Measurements from ENCODE around the gene HNRNPUL2.

DNA sequence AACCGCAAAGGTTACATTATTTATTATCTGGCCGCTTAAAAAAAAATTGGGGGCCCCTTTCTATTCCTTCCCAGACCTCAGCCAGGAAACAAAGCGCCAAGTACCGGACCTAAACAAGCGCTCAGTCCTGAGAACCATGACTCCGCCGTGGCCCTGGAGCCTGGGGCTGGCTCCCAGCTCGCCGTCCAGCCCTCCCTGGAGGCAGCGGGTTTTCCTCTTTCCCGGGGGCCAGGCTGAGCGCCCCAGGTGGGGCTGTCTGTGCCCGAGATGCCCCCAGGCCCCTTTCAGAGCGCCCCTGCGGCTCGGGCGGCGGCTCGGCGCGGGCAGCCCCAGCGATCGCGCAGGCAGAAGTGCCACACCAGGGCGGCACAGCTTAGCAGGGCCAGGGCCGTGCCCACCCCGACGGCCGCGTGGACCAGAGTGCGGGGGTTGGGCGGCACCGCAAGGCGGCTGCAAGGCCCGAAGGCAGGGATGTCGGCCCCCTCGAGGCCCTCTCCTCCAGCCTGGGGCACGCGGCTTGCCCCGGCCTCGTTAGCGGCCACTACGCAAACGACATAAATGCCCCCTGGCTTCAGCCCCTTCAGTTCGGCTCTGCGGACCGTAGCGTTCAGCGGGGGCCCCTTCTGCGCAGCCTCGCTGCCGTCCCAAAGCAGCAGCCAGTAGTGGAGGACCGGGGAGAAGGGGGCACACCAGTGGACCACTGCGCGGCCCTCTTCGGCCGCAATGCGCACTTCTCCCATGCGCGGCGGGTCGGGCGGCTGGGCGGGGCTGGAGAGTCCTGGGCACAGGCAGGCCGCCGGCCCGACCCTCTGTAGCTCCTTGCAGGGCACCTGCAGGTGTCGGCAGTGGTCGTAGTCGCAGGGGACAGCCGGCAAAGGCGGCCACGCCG, 39.5 kb downstream of the HNRNPUL2 start:
- TF ChIP-seq, protein P1, sequence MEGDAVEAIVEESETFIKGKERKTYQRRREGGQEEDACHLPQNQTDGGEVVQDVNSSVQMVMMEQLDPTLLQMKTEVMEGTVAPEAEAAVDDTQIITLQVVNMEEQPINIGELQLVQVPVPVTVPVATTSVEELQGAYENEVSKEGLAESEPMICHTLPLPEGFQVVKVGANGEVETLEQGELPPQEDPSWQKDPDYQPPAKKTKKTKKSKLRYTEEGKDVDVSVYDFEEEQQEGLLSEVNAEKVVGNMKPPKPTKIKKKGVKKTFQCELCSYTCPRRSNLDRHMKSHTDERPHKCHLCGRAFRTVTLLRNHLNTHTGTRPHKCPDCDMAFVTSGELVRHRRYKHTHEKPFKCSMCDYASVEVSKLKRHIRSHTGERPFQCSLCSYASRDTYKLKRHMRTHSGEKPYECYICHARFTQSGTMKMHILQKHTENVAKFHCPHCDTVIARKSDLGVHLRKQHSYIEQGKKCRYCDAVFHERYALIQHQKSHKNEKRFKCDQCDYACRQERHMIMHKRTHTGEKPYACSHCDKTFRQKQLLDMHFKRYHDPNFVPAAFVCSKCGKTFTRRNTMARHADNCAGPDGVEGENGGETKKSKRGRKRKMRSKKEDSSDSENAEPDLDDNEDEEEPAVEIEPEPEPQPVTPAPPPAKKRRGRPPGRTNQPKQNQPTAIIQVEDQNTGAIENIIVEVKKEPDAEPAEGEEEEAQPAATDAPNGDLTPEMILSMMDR (conservative IDR thresholded peaks at IDR 0.05; ENCODE audit: low read depth, low read length) = no peak
- TF ChIP-seq RCOR1 (IDR thresholded peaks at IDR 0.05; ENCODE audit: insufficient replicate concordance, low read length) (no peak), SMC3 (IDR thresholded peaks at IDR 0.05; ENCODE audit: low read depth, low read length) (no peak), CEBPB (IDR thresholded peaks at IDR 0.05; ENCODE audit: low read depth, low read length) (no peak), POLR2A (IDR thresholded peaks at IDR 0.05; ENCODE audit: low read depth, low read length) (no peak), NFE2L2 (IDR thresholded peaks at IDR 0.05; ENCODE audit: low read depth, low read length) (no peak), BHLHE40 (IDR thresholded peaks at IDR 0.05; ENCODE audit: low read depth, low read length) (no peak), RFX5 (IDR thresholded peaks at IDR 0.05; ENCODE audit: low read depth, low read length) (no peak), RAD21 (IDR thresholded peaks at IDR 0.05; ENCODE audit: low read length) (no peak), FOS (IDR thresholded peaks at IDR 0.05; ENCODE audit: low read depth, low read length) (no peak), MXI1 (IDR thresholded peaks at IDR 0.05; ENCODE audit: borderline replicate concordance, low read depth, low read length) (no peak), USF2 (IDR thresholded peaks at IDR 0.05; ENCODE audit: low read depth, low read length) (no peak), MAFK (IDR thresholded peaks at IDR 0.05; ENCODE audit: low read depth, low read length) (no peak)
- TF ChIP-seq, protein P2, sequence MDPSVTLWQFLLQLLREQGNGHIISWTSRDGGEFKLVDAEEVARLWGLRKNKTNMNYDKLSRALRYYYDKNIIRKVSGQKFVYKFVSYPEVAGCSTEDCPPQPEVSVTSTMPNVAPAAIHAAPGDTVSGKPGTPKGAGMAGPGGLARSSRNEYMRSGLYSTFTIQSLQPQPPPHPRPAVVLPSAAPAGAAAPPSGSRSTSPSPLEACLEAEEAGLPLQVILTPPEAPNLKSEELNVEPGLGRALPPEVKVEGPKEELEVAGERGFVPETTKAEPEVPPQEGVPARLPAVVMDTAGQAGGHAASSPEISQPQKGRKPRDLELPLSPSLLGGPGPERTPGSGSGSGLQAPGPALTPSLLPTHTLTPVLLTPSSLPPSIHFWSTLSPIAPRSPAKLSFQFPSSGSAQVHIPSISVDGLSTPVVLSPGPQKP (IDR thresholded peaks at IDR 0.05; ENCODE audit: borderline replicate concordance, low read depth, low read length) = no peak

All from IMR-90 (cell line).